ENCODE results near the gene CFC1. TPM values are rescaled to one million over a fixed set of nuclear protein-coding genes. Genes with fewer than 3 reads are reported as not detected.
"Not testable (repeated sequence)": the region's sequence is repeated elsewhere in the genome, so short reads cannot be mapped to it uniquely, and the experiment has no call there.

The CFC1 gene
- total RNA-seq, 1 donor from 2014 or later: not detected

DNA sequence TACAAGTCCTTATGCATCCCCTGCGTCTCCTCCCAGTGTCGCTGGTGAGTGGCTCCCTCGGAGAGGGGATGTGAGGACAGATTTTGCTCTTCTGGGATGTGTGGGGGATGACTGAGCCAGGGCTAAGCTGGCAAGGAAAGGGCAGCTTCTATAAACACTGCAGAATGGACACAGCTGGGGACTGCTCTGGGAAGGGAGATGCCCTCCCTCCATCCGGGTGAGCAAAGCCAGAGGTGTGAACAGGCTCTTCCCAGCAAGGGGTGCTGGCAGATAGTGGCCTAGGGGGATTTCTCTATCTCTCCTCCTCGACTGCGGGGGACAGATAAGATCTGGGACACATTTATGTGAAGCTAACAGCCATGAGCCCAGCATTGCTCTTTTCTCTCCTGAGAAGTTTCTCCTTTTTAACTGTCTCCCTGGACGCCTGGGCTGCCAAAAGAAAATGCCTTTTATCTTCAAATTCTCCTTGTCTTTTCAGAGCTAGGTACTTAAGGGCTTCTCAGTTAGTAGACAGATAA lies 8.5 kb downstream of the CFC1 start:
- H2AFZ ChIP-seq (replicated peaks); H3K4me2 ChIP-seq; H3F3A ChIP-seq (ENCODE audit: low read depth); H3K4me3 Mint-ChIP-seq; H3K36me3 Mint-ChIP-seq; H3K27me3 Mint-ChIP-seq (ENCODE audit: insufficient read depth, low read depth); H3K9me3 ChIP-seq (ENCODE audit: low read depth); H3K9me3 Mint-ChIP-seq; H3K27me3 ChIP-seq; H3K4me3 ChIP-seq; H3K79me2 ChIP-seq (ENCODE audit: low read depth); DNase-seq (ENCODE audit: low spot score); H3K4me1 ChIP-seq; H3K27ac Mint-ChIP-seq; H3K4me1 Mint-ChIP-seq; H3K9ac ChIP-seq; H3K27ac ChIP-seq; H4K20me1 ChIP-seq (ENCODE audit: low read depth); H3K36me3 ChIP-seq: not testable (repeated sequence)

DNA sequence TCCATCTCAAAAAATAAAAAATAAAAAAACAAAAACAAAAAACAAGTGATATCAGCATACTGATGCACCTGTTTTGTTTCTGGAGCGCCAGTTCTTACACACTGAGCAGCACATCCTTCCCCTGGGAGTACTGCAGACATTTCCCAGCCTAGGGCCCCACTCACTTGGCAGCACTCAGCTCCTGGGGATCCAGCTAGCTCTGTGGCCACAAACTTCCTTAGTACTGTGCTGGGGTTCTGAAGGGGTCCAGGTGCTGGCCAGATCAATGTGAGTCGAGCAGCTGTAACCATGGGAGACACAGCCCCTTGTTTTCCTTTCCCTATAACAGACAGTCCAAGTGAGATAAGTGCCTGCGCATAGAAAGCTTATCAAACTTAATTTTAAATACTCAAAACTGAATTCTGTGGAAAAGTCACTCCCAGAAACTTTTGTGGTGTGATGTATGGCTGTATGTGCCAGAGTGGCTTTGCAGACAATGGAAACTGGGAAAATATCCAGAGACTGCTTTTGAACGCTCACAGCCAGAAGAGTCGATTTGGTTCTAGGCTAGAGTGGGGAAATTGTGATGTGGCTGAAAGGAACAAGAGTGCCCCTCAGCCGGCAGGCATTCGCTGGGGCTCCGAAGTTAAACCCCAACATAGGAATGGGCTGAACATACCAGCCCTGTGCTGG lies 9.1 kb downstream of the CFC1 start:
- not testable (repeated sequence) for H3K27ac Mint-ChIP-seq; H4K20me1 ChIP-seq (ENCODE audit: low read depth); H3K4me3 Mint-ChIP-seq; H3K4me3 ChIP-seq; H3K4me1 ChIP-seq; H3K27ac ChIP-seq; DNase-seq (ENCODE audit: low spot score); H3K27me3 Mint-ChIP-seq (ENCODE audit: insufficient read depth, low read depth); H3K9me3 ChIP-seq (ENCODE audit: low read depth); H3K36me3 ChIP-seq; H2AFZ ChIP-seq (replicated peaks); H3F3A ChIP-seq (ENCODE audit: low read depth); H3K4me2 ChIP-seq; H3K79me2 ChIP-seq (ENCODE audit: low read depth); H3K9ac ChIP-seq; H3K36me3 Mint-ChIP-seq; H3K9me3 Mint-ChIP-seq; H3K27me3 ChIP-seq; H3K4me1 Mint-ChIP-seq

GRCh38 chr2:130588688-130589458 lies 10.5 kb downstream of the CFC1 start:
- H3K36me3 ChIP-seq; H3K79me2 ChIP-seq (ENCODE audit: low read depth); H3K27ac ChIP-seq; H3K4me3 ChIP-seq; H3K4me3 Mint-ChIP-seq; H3K4me2 ChIP-seq; H3K9me3 Mint-ChIP-seq; H3K27me3 Mint-ChIP-seq (ENCODE audit: insufficient read depth, low read depth); H3K27me3 ChIP-seq; H3K9me3 ChIP-seq (ENCODE audit: low read depth); DNase-seq (ENCODE audit: low spot score); H3F3A ChIP-seq (ENCODE audit: low read depth); H4K20me1 ChIP-seq (ENCODE audit: low read depth); H2AFZ ChIP-seq (replicated peaks); H3K36me3 Mint-ChIP-seq; H3K27ac Mint-ChIP-seq; H3K4me1 Mint-ChIP-seq; H3K4me1 ChIP-seq; H3K9ac ChIP-seq: not testable (repeated sequence)

DNA sequence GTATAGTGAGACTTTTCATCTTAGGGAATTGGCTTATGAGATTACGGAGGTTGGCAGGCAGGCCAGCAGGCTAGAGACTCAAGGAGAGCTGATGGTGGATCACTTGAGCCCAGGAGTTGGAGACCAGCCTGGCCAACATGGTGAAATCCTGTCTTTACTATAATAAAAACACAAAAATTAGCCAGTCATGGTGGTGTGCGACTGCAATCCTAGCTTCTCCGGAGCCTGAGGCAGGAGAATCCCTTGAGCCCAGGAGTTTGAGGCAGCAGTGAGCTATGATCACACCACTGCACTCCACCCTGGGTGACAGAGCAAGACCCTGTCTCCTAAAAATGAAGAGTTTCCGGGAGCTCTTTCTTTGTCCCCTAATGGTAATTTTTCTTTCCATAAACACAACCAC lies 14.6 kb downstream of the CFC1 start:
- H3K9me3 Mint-ChIP-seq, H3K4me3 Mint-ChIP-seq: not testable (repeated sequence)

DNA sequence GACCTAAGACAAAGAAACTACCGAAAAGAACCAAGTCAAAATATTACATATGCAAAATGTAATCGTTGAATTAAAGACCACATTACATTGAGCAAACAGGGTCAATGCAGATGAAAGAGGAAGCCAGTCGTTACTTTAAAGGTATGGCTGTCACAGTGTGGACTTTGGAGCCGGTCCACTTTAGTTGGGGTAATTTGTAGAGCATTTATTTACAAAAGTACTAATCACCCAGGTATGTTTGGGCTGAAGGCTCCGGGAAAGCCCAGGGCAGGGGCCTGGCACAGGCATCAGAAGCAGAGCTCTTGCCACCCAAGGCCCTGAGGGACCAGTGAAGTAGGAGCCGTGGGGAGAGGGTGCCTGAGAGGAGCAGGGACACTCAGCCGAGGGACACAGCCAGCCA lies 15.8 kb downstream of the CFC1 start:
- not testable (repeated sequence) for H3K27me3 ChIP-seq; H3K4me2 ChIP-seq; H3F3A ChIP-seq (ENCODE audit: low read depth); H3K27ac Mint-ChIP-seq; H3K79me2 ChIP-seq (ENCODE audit: low read depth); H3K36me3 Mint-ChIP-seq; H3K9ac ChIP-seq; H3K27ac ChIP-seq; H3K36me3 ChIP-seq; H3K4me1 ChIP-seq; H3K4me3 Mint-ChIP-seq; H3K27me3 Mint-ChIP-seq (ENCODE audit: insufficient read depth, low read depth); H3K9me3 Mint-ChIP-seq; H4K20me1 ChIP-seq (ENCODE audit: low read depth); DNase-seq (ENCODE audit: low spot score); H3K4me3 ChIP-seq; H2AFZ ChIP-seq (replicated peaks); H3K4me1 Mint-ChIP-seq; H3K9me3 ChIP-seq (ENCODE audit: low read depth)

More for the DNA sequence above, 14.6 kb downstream of the CFC1 start:
- not testable (repeated sequence) for H3K4me1 ChIP-seq; H3K4me1 Mint-ChIP-seq; H3K27me3 ChIP-seq; DNase-seq (ENCODE audit: low spot score); H3F3A ChIP-seq (ENCODE audit: low read depth); H3K79me2 ChIP-seq (ENCODE audit: low read depth); H3K27ac Mint-ChIP-seq; H4K20me1 ChIP-seq (ENCODE audit: low read depth); H3K4me2 ChIP-seq; H3K27ac ChIP-seq; H3K36me3 ChIP-seq; H3K36me3 Mint-ChIP-seq; H3K9ac ChIP-seq; H3K27me3 Mint-ChIP-seq (ENCODE audit: insufficient read depth, low read depth); H3K9me3 ChIP-seq (ENCODE audit: low read depth); H2AFZ ChIP-seq (replicated peaks); H3K4me3 ChIP-seq

- not testable (repeated sequence) for H3K4me3 Mint-ChIP-seq; H2AFZ ChIP-seq (replicated peaks); H3K4me1 Mint-ChIP-seq; H3K9ac ChIP-seq; H3F3A ChIP-seq (ENCODE audit: low read depth); DNase-seq (ENCODE audit: low spot score); H3K4me3 ChIP-seq; H3K9me3 ChIP-seq (ENCODE audit: low read depth); H3K36me3 Mint-ChIP-seq; H3K4me1 ChIP-seq; H3K27ac Mint-ChIP-seq; H3K4me2 ChIP-seq; H3K27me3 Mint-ChIP-seq (ENCODE audit: insufficient read depth, low read depth); H4K20me1 ChIP-seq (ENCODE audit: low read depth); H3K79me2 ChIP-seq (ENCODE audit: low read depth); H3K27ac ChIP-seq; H3K9me3 Mint-ChIP-seq; H3K36me3 ChIP-seq; H3K27me3 ChIP-seq
Observed at GRCh38 chr2:130582970-130583369, 16.4 kb downstream of the CFC1 start.

DNA sequence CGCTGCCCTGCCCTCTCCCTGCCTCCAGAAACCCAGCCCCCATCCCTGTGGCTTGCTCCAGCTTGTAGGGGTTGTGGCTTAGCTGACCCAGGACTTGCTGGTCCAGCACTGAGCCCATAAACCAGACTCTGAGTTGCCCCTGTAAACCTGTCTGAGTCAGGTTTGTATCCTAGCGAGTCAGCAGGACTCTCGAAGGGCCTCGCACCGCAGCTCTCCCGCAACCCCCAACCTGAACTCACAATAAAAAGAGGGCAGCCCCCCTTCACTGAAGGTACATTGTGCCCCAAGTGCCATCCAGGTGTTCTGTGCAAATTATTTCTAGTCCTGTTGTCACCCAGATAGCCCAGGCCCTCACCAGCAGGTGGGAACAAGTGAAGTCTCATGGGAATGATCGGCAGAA lies 17.9 kb downstream of the CFC1 start:
- not testable (repeated sequence) for H3K27ac Mint-ChIP-seq; H3K4me2 ChIP-seq; DNase-seq (ENCODE audit: low spot score); H3K27me3 ChIP-seq; H3K36me3 ChIP-seq; H3K4me1 Mint-ChIP-seq; H3K9me3 Mint-ChIP-seq; H3K27me3 Mint-ChIP-seq (ENCODE audit: insufficient read depth, low read depth); H2AFZ ChIP-seq (replicated peaks); H3K36me3 Mint-ChIP-seq; H3K4me3 ChIP-seq; H3K9ac ChIP-seq; H3K27ac ChIP-seq; H4K20me1 ChIP-seq (ENCODE audit: low read depth); H3F3A ChIP-seq (ENCODE audit: low read depth); H3K4me1 ChIP-seq; H3K4me3 Mint-ChIP-seq; H3K9me3 ChIP-seq (ENCODE audit: low read depth); H3K79me2 ChIP-seq (ENCODE audit: low read depth)

GRCh38 chr2:130579121-130579520 lies 20.3 kb downstream of the CFC1 start:
- not testable (repeated sequence) for H3K4me2 ChIP-seq; H3K27me3 Mint-ChIP-seq (ENCODE audit: insufficient read depth, low read depth); H3F3A ChIP-seq (ENCODE audit: low read depth); H4K20me1 ChIP-seq (ENCODE audit: low read depth); H3K4me3 ChIP-seq; H3K27ac ChIP-seq; H3K36me3 Mint-ChIP-seq; H3K9me3 Mint-ChIP-seq; H2AFZ ChIP-seq (replicated peaks); H3K27ac Mint-ChIP-seq; DNase-seq (ENCODE audit: low spot score); H3K4me1 ChIP-seq; H3K36me3 ChIP-seq; H3K9me3 ChIP-seq (ENCODE audit: low read depth); H3K4me3 Mint-ChIP-seq; H3K79me2 ChIP-seq (ENCODE audit: low read depth); H3K4me1 Mint-ChIP-seq; H3K9ac ChIP-seq; H3K27me3 ChIP-seq

All from neural progenitor cell (in vitro differentiated cells).